ENCODE measurements around the gene OR52E8.
A peak's percentile ranks its signal among the peaks of the same experiment; 100 is the strongest.

OR52E8 gene

DNA sequence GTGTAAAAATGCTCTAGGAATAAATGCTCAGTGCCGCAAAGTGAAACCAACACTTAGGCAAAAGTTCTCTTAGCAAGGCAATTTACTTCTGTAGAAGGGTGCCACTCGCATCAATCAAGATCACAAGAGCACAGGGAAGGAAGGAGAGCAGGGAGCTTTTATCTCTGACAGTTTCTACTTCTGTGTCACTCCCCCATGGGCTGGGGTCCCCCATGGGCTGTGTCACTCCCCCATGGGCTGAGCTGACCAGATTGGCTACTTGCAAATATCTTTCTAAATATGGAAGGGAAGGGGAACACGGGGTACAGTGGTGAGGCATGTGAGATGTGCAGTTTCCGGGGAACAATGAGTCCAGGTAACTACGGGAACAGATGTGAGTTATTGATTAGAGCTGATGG, 48.4 kb downstream of the OR52E8 start:
- TF ChIP-seq, protein P1, sequence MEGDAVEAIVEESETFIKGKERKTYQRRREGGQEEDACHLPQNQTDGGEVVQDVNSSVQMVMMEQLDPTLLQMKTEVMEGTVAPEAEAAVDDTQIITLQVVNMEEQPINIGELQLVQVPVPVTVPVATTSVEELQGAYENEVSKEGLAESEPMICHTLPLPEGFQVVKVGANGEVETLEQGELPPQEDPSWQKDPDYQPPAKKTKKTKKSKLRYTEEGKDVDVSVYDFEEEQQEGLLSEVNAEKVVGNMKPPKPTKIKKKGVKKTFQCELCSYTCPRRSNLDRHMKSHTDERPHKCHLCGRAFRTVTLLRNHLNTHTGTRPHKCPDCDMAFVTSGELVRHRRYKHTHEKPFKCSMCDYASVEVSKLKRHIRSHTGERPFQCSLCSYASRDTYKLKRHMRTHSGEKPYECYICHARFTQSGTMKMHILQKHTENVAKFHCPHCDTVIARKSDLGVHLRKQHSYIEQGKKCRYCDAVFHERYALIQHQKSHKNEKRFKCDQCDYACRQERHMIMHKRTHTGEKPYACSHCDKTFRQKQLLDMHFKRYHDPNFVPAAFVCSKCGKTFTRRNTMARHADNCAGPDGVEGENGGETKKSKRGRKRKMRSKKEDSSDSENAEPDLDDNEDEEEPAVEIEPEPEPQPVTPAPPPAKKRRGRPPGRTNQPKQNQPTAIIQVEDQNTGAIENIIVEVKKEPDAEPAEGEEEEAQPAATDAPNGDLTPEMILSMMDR (IDR thresholded peaks at IDR 0.05; ENCODE audit: control insufficient read depth, extremely low read depth, insufficient read depth), result no peak
- peak overlapping the region; percentile 44 for H3K4me3 ChIP-seq (ENCODE audit: low read depth, low read length)
- no peak for DNase-seq (ENCODE audit: low read depth)

- TF ChIP-seq, protein P1 (IDR thresholded peaks at IDR 0.05; ENCODE audit: control insufficient read depth, extremely low read depth, insufficient read depth), result peak; percentile 92
- peak; percentile 22 for DNase-seq (ENCODE audit: low read depth)
- H3K4me3 ChIP-seq (ENCODE audit: low read depth, low read length), result peak within 1 kb of the TSS; percentile 44
Measured at GRCh38 chr11:5808500-5809121, 48.9 kb downstream of the OR52E8 start, which contains the start of gene OR52N2. OR52N2 (plus strand) TSS chr11:5808924; CDS start chr11:5820336, 11,412 bp downstream.

DNA sequence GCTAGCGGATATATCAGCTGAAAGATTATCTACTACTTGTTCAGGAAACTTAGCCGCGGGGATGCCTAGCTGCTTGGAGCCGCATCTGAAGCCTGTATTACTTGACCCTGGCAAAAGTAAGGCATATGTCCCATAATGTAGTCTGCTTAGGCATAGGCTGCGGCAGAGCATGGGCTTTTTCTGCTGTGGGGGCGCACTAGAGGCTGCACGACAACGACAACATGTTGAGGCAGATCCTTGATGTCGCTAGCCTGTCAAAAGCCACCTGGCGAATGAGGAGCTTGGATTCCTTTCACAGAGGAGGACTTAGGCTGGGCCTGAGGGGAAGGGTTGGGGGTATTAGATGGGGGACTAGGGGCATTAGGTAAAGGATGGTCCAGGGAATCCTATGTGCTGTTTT, 49.9 kb downstream of the OR52E8 start:
- DNase-seq (ENCODE audit: low read depth), result no peak
- TF ChIP-seq, protein P1 (IDR thresholded peaks at IDR 0.05; ENCODE audit: control insufficient read depth, extremely low read depth, insufficient read depth), result no peak
- H3K4me3 ChIP-seq (ENCODE audit: low read depth, low read length), result no peak overlapping the region

Data from LNCaP clone FGC (cell line).